SH-SY5Y (cell line): ENCODE measurements around the gene OSBPL2.

Experiments
- GATA2 ChIP-seq: IDR thresholded peaks from 2 replicates; pipeline ENCODE4 v1.6.1; 2011; ENCODE audit warnings: mild to moderate bottlenecking, low read depth, low read length
- GATA3 ChIP-seq: IDR thresholded peaks from 2 replicates; pipeline ENCODE4 v1.6.1; 2011; ENCODE audit warnings: low read depth, mild to moderate bottlenecking, low read length, moderate library complexity

- TF ChIP-seq GATA3, result no peak
- no peak for TF ChIP-seq GATA2
Observed at GRCh38 chr20:62209850-62210495, 28.3 kb upstream of the OSBPL2 start.
